ENCODE results near the gene TRIM72. TPM values are rescaled to one million over a fixed set of nuclear protein-coding genes. Genes with fewer than 3 reads are reported as not detected.
"Not testable (repeated sequence)": the region's sequence is repeated elsewhere in the genome, so short reads cannot be mapped to it uniquely, and the experiment has no call there.

Gene TRIM72
- total RNA-seq, 1 donor from 2014 or later, result 0.07 TPM

- Mint-ChIP-seq H3K27me3 (ENCODE audit: insufficient read depth, low read depth) (peaks cover 15% of the 10 kb centered on the region), H3K36me3 (peaks cover 56% of the 10 kb centered on the region), H3K4me3 (no peak overlapping the region), H3K27ac (no peak overlapping the region), H3K9me3 (no peaks in the 10 kb centered on the region), H3K4me1 (no peaks in the 10 kb centered on the region)
- H3K79me2 ChIP-seq (ENCODE audit: low read depth), result peaks cover 28% of the 10 kb centered on the region
- H3K4me3 ChIP-seq, result no peak overlapping the region
- H3K36me3 ChIP-seq, result peaks cover 9% of the 10 kb centered on the region
- no peak for TF ChIP-seq EZH2phosphoT487 (IDR thresholded peaks at IDR 0.05)
- TF ChIP-seq CTCF (IDR thresholded peaks at IDR 0.05), result no peak
- TF ChIP-seq EZH2 (IDR thresholded peaks at IDR 0.05), result no peak
- H3K9ac ChIP-seq, result no peak overlapping the region
- no peak overlapping the region for H3K27ac ChIP-seq
- H2AFZ ChIP-seq (replicated peaks), result no peak overlapping the region
- H3K27me3 ChIP-seq, result no peaks in the 10 kb centered on the region
- peaks cover 94% of the 10 kb centered on the region for H3F3A ChIP-seq (ENCODE audit: low read depth)
- H3K9me3 ChIP-seq (ENCODE audit: low read depth), result no peaks in the 10 kb centered on the region
- DNase-seq (ENCODE audit: low spot score), result no peak
- no peaks in the 10 kb centered on the region for H3K4me1 ChIP-seq
- H3K4me2 ChIP-seq, result no peak overlapping the region
- peaks cover 95% of the 10 kb centered on the region for H4K20me1 ChIP-seq (ENCODE audit: low read depth)
These were observed 19.0 kb upstream of the TRIM72 start for GRCh38 chr16:31194898-31195297.

GRCh38 chr16:31195861-31196260 lies 18.1 kb upstream of the TRIM72 start:
- not testable (repeated sequence) for H3K9me3 ChIP-seq (ENCODE audit: low read depth); H3K9ac ChIP-seq; H3K4me3 Mint-ChIP-seq; H3K4me2 ChIP-seq; DNase-seq (ENCODE audit: low spot score); H3K27ac Mint-ChIP-seq; H3K27ac ChIP-seq; H3K4me1 ChIP-seq; H3K36me3 ChIP-seq; H3K27me3 ChIP-seq; H3K4me1 Mint-ChIP-seq; H3K9me3 Mint-ChIP-seq; H3K4me3 ChIP-seq; H2AFZ ChIP-seq (replicated peaks)
- H3K36me3 Mint-ChIP-seq, result peaks cover 48% of the 10 kb centered on the region
- Histone ChIP-seq H4K20me1 (ENCODE audit: low read depth) (peaks cover 95% of the 10 kb centered on the region), H3K79me2 (ENCODE audit: low read depth) (peaks cover 19% of the 10 kb centered on the region), H3F3A (ENCODE audit: low read depth) (peaks cover 94% of the 10 kb centered on the region)
- peaks cover 17% of the 10 kb centered on the region for H3K27me3 Mint-ChIP-seq (ENCODE audit: insufficient read depth, low read depth)

- TF ChIP-seq EZH2 (IDR thresholded peaks at IDR 0.05) (no peak), EZH2phosphoT487 (IDR thresholded peaks at IDR 0.05) (no peak), CTCF (IDR thresholded peaks at IDR 0.05) (no peak)
- Mint-ChIP-seq H3K36me3 (peaks cover 47% of the 10 kb centered on the region), H3K4me3 (no peak overlapping the region), H3K27ac (no peak overlapping the region), H3K27me3 (ENCODE audit: insufficient read depth, low read depth) (peaks cover 22% of the 10 kb centered on the region), H3K4me1 (no peaks in the 10 kb centered on the region), H3K9me3 (no peaks in the 10 kb centered on the region)
- Histone ChIP-seq H3K27ac (no peak overlapping the region), H3K79me2 (ENCODE audit: low read depth) (peaks cover 14% of the 10 kb centered on the region), H3K4me2 (no peak overlapping the region), H3K9me3 (ENCODE audit: low read depth) (no peaks in the 10 kb centered on the region), H3K4me1 (no peaks in the 10 kb centered on the region), H2AFZ (replicated peaks) (no peak overlapping the region), H3K4me3 (no peak overlapping the region), H3K27me3 (peaks cover 14% of the 10 kb centered on the region), H3K36me3 (no peaks in the 10 kb centered on the region), H3K9ac (no peak overlapping the region), H3F3A (ENCODE audit: low read depth) (peaks cover 94% of the 10 kb centered on the region), H4K20me1 (ENCODE audit: low read depth) (peaks cover 95% of the 10 kb centered on the region)
- no peak for DNase-seq (ENCODE audit: low spot score)
These were observed 17.4 kb upstream of the TRIM72 start for GRCh38 chr16:31196324-31197088.

GRCh38 chr16:31198207-31198882 lies 15.6 kb upstream of the TRIM72 start:
- Histone ChIP-seq H4K20me1 (ENCODE audit: low read depth) (peaks cover 93% of the 10 kb centered on the region), H3K4me3 (no peak overlapping the region), H3K27me3 (peaks cover 33% of the 10 kb centered on the region), H3K4me1 (no peaks in the 10 kb centered on the region), H3F3A (ENCODE audit: low read depth) (peaks cover 79% of the 10 kb centered on the region), H3K27ac (no peak overlapping the region), H3K9ac (no peak overlapping the region), H3K9me3 (ENCODE audit: low read depth) (no peaks in the 10 kb centered on the region), H3K36me3 (no peaks in the 10 kb centered on the region), H3K4me2 (no peak overlapping the region), H3K79me2 (ENCODE audit: low read depth) (peaks cover 4% of the 10 kb centered on the region), H2AFZ (replicated peaks) (no peak overlapping the region)
- no peak for DNase-seq (ENCODE audit: low spot score)
- Mint-ChIP-seq H3K4me1 (no peaks in the 10 kb centered on the region), H3K27ac (no peak overlapping the region), H3K9me3 (no peaks in the 10 kb centered on the region), H3K36me3 (peaks cover 36% of the 10 kb centered on the region), H3K27me3 (ENCODE audit: insufficient read depth, low read depth) (peaks cover 21% of the 10 kb centered on the region), H3K4me3 (no peak overlapping the region)
- no peak for TF ChIP-seq EZH2phosphoT487 (IDR thresholded peaks at IDR 0.05)
- TF ChIP-seq CTCF (IDR thresholded peaks at IDR 0.05), result no peak
- no peak for TF ChIP-seq EZH2 (IDR thresholded peaks at IDR 0.05)
